OCI-LY1 (cell line): ENCODE data around the gene USP49.

Experiments used
- CTCF ChIP-seq: fragments of 200-600 bp; sonication (generic), shearing (Covaris generic); IDR thresholded peaks from 2 replicates; pipeline ENCODE4 v1.5.1; 2017; ENCODE audit warnings: mild to moderate bottlenecking, antibody characterized with exemption, low read length, moderate library complexity, mixed read lengths
- EZH2 ChIP-seq: fragments of 200-600 bp; sonication (generic), shearing (Covaris generic); IDR thresholded peaks from 2 replicates; pipeline ENCODE4 v1.8.0; 2017; ENCODE audit warnings: borderline replicate concordance, mixed run types, mild to moderate bottlenecking, antibody characterized with exemption, low read length, moderate library complexity, mixed read lengths

GRCh38 chr6:41872147-41872546 lies 23.0 kb downstream of the USP49 start:
- no peak for TF ChIP-seq CTCF
- no peak for TF ChIP-seq EZH2
